GM12892 (cell line): ENCODE measurements around the gene TPST1.

Source experiments
- POLR2A ChIP-seq: IDR thresholded peaks from 2 replicates; pipeline ENCODE4 v1.6.1; 2011; ENCODE audit warnings: low read depth, low read length, control low read depth
- POLR2AphosphoS5 ChIP-seq: IDR thresholded peaks from 2 replicates; pipeline ENCODE4 v1.6.1; 2011; ENCODE audit warnings: low read depth, low read length, control low read depth

DNA sequence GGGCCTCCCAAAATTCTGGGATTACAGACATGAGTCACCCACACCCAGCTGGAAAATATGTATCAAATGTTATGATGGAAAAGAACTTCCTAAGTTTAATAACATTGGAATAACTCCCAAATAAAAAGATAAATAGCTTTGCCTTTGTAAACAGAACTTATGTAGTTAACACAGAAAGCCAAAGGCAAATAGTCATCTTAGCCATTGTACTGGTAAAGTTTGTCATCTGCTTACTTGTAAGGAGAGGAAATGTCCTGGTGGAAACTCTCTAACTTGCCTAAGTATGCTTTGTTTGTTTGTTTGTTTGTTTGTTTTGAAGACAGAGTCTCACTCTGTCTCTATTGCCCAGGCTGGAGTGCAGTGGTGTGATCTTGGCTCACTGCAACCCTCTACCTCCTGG lies 23.8 kb upstream of the TPST1 start:
- no peak for TF ChIP-seq POLR2A
- TF ChIP-seq POLR2AphosphoS5 = no peak
